HEK293 (cell line): ENCODE data around the gene GREM2.

Source experiments
- REST ChIP-seq: fragments of 450-650 bp; formaldehyde crosslinking; IDR thresholded peaks from 2 replicates; pipeline ENCODE4 v1.5.1; 2016; ENCODE audit warnings: missing biosample characterization, missing genetic modification characterization
- ZNF121 ChIP-seq: fragments of 450-650 bp; formaldehyde crosslinking; IDR thresholded peaks from 2 replicates; pipeline ENCODE4 v1.5.1; 2016; ENCODE audit warnings: missing biosample characterization, missing genetic modification characterization
- ZNF202 ChIP-seq: fragments of 450-650 bp; formaldehyde crosslinking; IDR thresholded peaks from 2 replicates; pipeline ENCODE4 v1.5.1; 2016; ENCODE audit warnings: missing biosample characterization, missing genetic modification characterization, borderline replicate concordance
- ZNF366 ChIP-seq: fragments of 450-650 bp; formaldehyde crosslinking; conservative IDR thresholded peaks from 2 replicates; pipeline ENCODE4 v1.5.1; 2016; ENCODE audit warnings: missing biosample characterization, missing genetic modification characterization
- ZNF776 ChIP-seq: fragments of 450-650 bp; formaldehyde crosslinking; IDR thresholded peaks from 2 replicates; pipeline ENCODE4 v1.5.0; 2017; ENCODE audit warnings: missing biosample characterization, missing genetic modification characterization, borderline replicate concordance
- ZSCAN23 ChIP-seq: fragments of 450-650 bp; formaldehyde crosslinking; IDR thresholded peaks from 2 replicates; pipeline ENCODE4 v1.5.1; 2016; ENCODE audit warnings: missing biosample characterization, missing genetic modification characterization
- TF ChIP-seq, protein P1 (sequence below): fragments of 450-650 bp; formaldehyde crosslinking; IDR thresholded peaks from 2 replicates; pipeline ENCODE4 v1.5.1; 2016; ENCODE audit warnings: missing biosample characterization, missing genetic modification characterization
- TF ChIP-seq, protein P2 (sequence below): fragments of 450-650 bp; formaldehyde crosslinking; IDR thresholded peaks from 2 replicates; pipeline ENCODE4 v1.5.1; 2017; ENCODE audit warnings: missing biosample characterization, mild to moderate bottlenecking, missing genetic modification characterization, moderate library complexity
- TF ChIP-seq, protein P3 (sequence below): fragments of 450-650 bp; formaldehyde crosslinking; IDR thresholded peaks from 2 replicates; pipeline ENCODE4 v1.5.1; 2017; ENCODE audit warnings: missing biosample characterization, missing genetic modification characterization
- TF ChIP-seq, protein P4 (sequence below): fragments of 450-650 bp; formaldehyde crosslinking; IDR thresholded peaks from 2 replicates; pipeline ENCODE4 v1.5.1; 2016; ENCODE audit warnings: missing biosample characterization, missing genetic modification characterization, borderline replicate concordance
- TF ChIP-seq, protein P5 (sequence below): fragments of 450-650 bp; formaldehyde crosslinking; IDR thresholded peaks from 2 replicates; pipeline ENCODE4 v1.5.1; 2016; ENCODE audit warnings: missing biosample characterization, missing genetic modification characterization

DNA sequence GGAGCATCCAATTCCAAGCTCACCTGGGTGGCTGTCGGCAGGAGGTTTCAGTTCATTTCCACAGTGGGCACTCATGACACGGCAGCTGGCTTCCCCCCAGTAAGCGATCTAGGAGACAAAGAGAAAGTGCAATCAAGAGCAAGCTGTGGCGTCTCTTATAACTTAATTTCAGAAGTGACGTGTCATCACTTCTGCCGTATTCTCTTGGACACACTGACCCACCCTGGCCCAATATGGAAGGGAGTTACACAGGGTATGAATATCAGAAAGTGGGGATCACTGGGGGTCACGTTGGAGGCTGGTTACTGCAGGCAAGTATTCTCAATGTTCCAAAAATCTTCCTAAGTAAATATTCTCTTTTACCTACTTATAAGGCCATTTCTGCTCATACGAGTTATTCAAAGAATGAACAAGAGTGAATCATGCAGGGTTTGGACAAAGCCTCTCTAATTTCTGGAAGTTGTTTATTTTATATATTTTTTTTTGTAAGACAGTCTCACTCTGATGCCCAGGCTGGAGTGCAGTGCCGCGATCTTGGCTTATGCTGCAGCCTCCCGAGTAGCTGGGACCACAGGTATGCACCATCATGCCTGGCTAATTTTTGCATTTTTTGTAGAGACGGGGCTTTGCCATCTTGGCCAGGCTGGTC, 46.5 kb upstream of the GREM2 start:
- TF ChIP-seq ZNF202 (tag by site-specific recombination) (no peak), ZSCAN23 (tag by site-specific recombination) (no peak), ZNF121 (tag by site-specific recombination) (no peak), REST (tag by site-specific recombination) (no peak), ZNF366 (tag by site-specific recombination) (no peak), ZNF776 (tag by site-specific recombination) (no peak)
- TF ChIP-seq, protein P1, sequence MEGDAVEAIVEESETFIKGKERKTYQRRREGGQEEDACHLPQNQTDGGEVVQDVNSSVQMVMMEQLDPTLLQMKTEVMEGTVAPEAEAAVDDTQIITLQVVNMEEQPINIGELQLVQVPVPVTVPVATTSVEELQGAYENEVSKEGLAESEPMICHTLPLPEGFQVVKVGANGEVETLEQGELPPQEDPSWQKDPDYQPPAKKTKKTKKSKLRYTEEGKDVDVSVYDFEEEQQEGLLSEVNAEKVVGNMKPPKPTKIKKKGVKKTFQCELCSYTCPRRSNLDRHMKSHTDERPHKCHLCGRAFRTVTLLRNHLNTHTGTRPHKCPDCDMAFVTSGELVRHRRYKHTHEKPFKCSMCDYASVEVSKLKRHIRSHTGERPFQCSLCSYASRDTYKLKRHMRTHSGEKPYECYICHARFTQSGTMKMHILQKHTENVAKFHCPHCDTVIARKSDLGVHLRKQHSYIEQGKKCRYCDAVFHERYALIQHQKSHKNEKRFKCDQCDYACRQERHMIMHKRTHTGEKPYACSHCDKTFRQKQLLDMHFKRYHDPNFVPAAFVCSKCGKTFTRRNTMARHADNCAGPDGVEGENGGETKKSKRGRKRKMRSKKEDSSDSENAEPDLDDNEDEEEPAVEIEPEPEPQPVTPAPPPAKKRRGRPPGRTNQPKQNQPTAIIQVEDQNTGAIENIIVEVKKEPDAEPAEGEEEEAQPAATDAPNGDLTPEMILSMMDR (tag by site-specific recombination), result no peak
- TF ChIP-seq, protein P2, sequence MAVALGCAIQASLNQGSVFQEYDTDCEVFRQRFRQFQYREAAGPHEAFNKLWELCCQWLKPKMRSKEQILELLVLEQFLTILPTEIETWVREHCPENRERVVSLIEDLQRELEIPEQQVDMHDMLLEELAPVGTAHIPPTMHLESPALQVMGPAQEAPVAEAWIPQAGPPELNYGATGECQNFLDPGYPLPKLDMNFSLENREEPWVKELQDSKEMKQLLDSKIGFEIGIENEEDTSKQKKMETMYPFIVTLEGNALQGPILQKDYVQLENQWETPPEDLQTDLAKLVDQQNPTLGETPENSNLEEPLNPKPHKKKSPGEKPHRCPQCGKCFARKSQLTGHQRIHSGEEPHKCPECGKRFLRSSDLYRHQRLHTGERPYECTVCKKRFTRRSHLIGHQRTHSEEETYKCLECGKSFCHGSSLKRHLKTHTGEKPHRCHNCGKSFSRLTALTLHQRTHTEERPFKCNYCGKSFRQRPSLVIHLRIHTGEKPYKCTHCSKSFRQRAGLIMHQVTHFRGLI, result no peak
- TF ChIP-seq, protein P3, sequence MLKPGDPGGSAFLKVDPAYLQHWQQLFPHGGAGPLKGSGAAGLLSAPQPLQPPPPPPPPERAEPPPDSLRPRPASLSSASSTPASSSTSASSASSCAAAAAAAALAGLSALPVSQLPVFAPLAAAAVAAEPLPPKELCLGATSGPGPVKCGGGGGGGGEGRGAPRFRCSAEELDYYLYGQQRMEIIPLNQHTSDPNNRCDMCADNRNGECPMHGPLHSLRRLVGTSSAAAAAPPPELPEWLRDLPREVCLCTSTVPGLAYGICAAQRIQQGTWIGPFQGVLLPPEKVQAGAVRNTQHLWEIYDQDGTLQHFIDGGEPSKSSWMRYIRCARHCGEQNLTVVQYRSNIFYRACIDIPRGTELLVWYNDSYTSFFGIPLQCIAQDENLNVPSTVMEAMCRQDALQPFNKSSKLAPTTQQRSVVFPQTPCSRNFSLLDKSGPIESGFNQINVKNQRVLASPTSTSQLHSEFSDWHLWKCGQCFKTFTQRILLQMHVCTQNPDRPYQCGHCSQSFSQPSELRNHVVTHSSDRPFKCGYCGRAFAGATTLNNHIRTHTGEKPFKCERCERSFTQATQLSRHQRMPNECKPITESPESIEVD (tag by site-specific recombination), result no peak
- TF ChIP-seq, protein P4, sequence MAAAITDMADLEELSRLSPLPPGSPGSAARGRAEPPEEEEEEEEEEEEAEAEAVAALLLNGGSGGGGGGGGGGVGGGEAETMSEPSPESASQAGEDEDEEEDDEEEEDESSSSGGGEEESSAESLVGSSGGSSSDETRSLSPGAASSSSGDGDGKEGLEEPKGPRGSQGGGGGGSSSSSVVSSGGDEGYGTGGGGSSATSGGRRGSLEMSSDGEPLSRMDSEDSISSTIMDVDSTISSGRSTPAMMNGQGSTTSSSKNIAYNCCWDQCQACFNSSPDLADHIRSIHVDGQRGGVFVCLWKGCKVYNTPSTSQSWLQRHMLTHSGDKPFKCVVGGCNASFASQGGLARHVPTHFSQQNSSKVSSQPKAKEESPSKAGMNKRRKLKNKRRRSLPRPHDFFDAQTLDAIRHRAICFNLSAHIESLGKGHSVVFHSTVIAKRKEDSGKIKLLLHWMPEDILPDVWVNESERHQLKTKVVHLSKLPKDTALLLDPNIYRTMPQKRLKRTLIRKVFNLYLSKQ (tag by site-specific recombination), result no peak
- TF ChIP-seq, protein P5, sequence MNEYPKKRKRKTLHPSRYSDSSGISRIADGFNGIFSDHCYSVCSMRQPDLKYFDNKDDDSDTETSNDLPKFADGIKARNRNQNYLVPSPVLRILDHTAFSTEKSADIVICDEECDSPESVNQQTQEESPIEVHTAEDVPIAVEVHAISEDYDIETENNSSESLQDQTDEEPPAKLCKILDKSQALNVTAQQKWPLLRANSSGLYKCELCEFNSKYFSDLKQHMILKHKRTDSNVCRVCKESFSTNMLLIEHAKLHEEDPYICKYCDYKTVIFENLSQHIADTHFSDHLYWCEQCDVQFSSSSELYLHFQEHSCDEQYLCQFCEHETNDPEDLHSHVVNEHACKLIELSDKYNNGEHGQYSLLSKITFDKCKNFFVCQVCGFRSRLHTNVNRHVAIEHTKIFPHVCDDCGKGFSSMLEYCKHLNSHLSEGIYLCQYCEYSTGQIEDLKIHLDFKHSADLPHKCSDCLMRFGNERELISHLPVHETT (tag by site-specific recombination), result no peak
